IMR-90 (cell line): ENCODE measurements around the gene CLIC4. TPM values are rescaled to one million over a fixed set of nuclear protein-coding genes. Genes with fewer than 3 reads are reported as not detected.

Experiments used
- ATAC-seq: fragments of 200-7000 bp; cut with Tn5 transposase; 2 replicates; pipeline ENCODE4 v1.9.1; 2020; ENCODE audit warnings: low read depth, mild to moderate bottlenecking, moderate library complexity
- BruUV-seq: library from RNA; stranded (reverse); fragments of 400-500 nt; replicated peaks from 2 replicates; lab custom pipeline; 2021; lab: Mats Ljungman, UMichigan
- CTCF ChIA-PET: fragments of 300-600 bp; formaldehyde crosslinking; extraction: SDS; loops from one replicate; lab custom pipeline; 2021; ENCODE audit warnings: antibody characterized with exemption; lab: Yijun Ruan, JAX
- POLR2A ChIA-PET: fragments of 300-600 bp; sonication (Branson Sonifier 250); formaldehyde crosslinking; loops from one replicate; lab custom pipeline; 2022; ENCODE audit warnings: antibody characterized with exemption; ENCODE audit not compliant: unreplicated experiment; lab: Charles Lee
- DNase-seq: peaks from one replicate; pipeline ENCODE4 v3.0.0; 2013
- H2AFZ ChIP-seq: replicated peaks from 2 replicates; pipeline ENCODE3; 2013; ENCODE audit warnings: low read length, mild to moderate bottlenecking; ENCODE audit not compliant: poor library complexity
- H2AK5ac ChIP-seq: 2 replicates; pipeline ENCODE4 v1.6.1; 2013; ENCODE audit warnings: low read depth, low read length, inconsistent platforms
- H2AK9ac ChIP-seq: replicated peaks from 2 replicates; pipeline ENCODE3; 2013; ENCODE audit warnings: mild to moderate bottlenecking, low read depth, low read length, moderate library complexity; ENCODE audit not compliant: poor library complexity
- H2BK120ac ChIP-seq: 2 replicates; pipeline ENCODE4 v1.6.1; 2013; ENCODE audit warnings: low read depth, low read length, inconsistent platforms
- H2BK15ac ChIP-seq: 3 replicates; pipeline ENCODE4 v1.6.1; 2013; ENCODE audit warnings: low read depth, low read length, inconsistent platforms
- H2BK20ac ChIP-seq: 2 replicates; pipeline ENCODE4 v1.6.1; 2013; ENCODE audit warnings: low read depth, mild to moderate bottlenecking, inconsistent platforms, low read length, moderate library complexity
- H2BK5ac ChIP-seq: 2 replicates; pipeline ENCODE4 v1.6.1; 2013; ENCODE audit warnings: mild to moderate bottlenecking, low read depth, low read length, inconsistent platforms; ENCODE audit not compliant: poor library complexity, severe bottlenecking
- H3K14ac ChIP-seq: replicated peaks from 2 replicates; pipeline ENCODE4 v1.6.1; 2013; ENCODE audit warnings: low read depth, low read length, inconsistent platforms
- H3K18ac ChIP-seq: 2 replicates; pipeline ENCODE4 v1.6.1; 2013; ENCODE audit warnings: low read depth, low read length, control low read depth
- H3K23ac ChIP-seq: 2 replicates; pipeline ENCODE4 v1.6.1; 2013; ENCODE audit warnings: low read depth, low read length, inconsistent platforms
- H3K27ac ChIP-seq: 2 replicates; pipeline ENCODE4 v1.5.1; 2013; ENCODE audit warnings: mild to moderate bottlenecking, control low read depth, low read length; ENCODE audit not compliant: insufficient read depth
- H3K27me3 ChIP-seq: 2 replicates; pipeline ENCODE4 v1.6.1; 2013; ENCODE audit warnings: low read length; ENCODE audit not compliant: control insufficient read depth, insufficient read depth
- H3K36me3 ChIP-seq: 2 replicates; pipeline ENCODE4 v1.6.1; 2013; ENCODE audit warnings: low read length, mixed read lengths; ENCODE audit not compliant: control insufficient read depth, insufficient read depth
- H3K4ac ChIP-seq: 2 replicates; pipeline ENCODE4 v1.6.1; 2013; ENCODE audit warnings: low read depth, low read length, inconsistent platforms
- H3K4me1 ChIP-seq: 2 replicates; pipeline ENCODE4 v1.6.1; 2013; ENCODE audit warnings: low read length, mixed read lengths; ENCODE audit not compliant: control insufficient read depth, insufficient read depth
- H3K4me2 ChIP-seq: 2 replicates; pipeline ENCODE4 v1.6.1; 2013; ENCODE audit warnings: low read depth, mild to moderate bottlenecking, control low read depth, low read length, moderate library complexity
- H3K4me3 ChIP-seq: 2 replicates; pipeline ENCODE4 v1.5.1; 2013; ENCODE audit warnings: low read depth, mild to moderate bottlenecking, control low read depth, low read length, moderate library complexity; ENCODE audit not compliant: insufficient read depth
- H3K56ac ChIP-seq: 2 replicates; pipeline ENCODE4 v1.6.1; 2013; ENCODE audit warnings: low read length, inconsistent platforms; ENCODE audit not compliant: insufficient read depth; ENCODE audit errors: extremely low read depth
- H3K79me1 ChIP-seq, 2 experiments: 2 replicates each; pipeline ENCODE4 v1.6.1; 2013; ENCODE audit warnings: low read length in 2 of 2, inconsistent platforms in 1 of 2, low read depth in 1 of 2
- H3K9ac ChIP-seq: 2 replicates; pipeline ENCODE4 v1.6.1; 2013; ENCODE audit warnings: low read depth, low read length, control low read depth
- H3K9me1 ChIP-seq: 2 replicates; pipeline ENCODE4 v1.6.1; 2013; ENCODE audit warnings: low read length, inconsistent platforms; ENCODE audit not compliant: insufficient read depth
- H3K9me3 ChIP-seq: 2 replicates; pipeline ENCODE4 v1.6.1; 2013; ENCODE audit warnings: low read length; ENCODE audit not compliant: control insufficient read depth, insufficient read depth
- H4K20me1 ChIP-seq: 2 replicates; pipeline ENCODE4 v1.6.1; 2013; ENCODE audit warnings: low read length, inconsistent platforms; ENCODE audit not compliant: insufficient read depth
- H4K5ac ChIP-seq: 2 replicates; pipeline ENCODE4 v1.6.1; 2013; ENCODE audit warnings: mild to moderate bottlenecking, low read depth, low read length, control low read depth
- H4K8ac ChIP-seq, 2 experiments: 2 replicates each; pipeline ENCODE4 v1.6.1; 2013; ENCODE audit warnings: low read depth in 2 of 2, low read length in 2 of 2, control low read depth in 1 of 2, inconsistent platforms in 1 of 2
- H4K91ac ChIP-seq: 2 replicates; pipeline ENCODE4 v1.6.1; 2013; ENCODE audit warnings: low read depth, low read length, inconsistent platforms; ENCODE audit not compliant: insufficient read depth
- BHLHE40 ChIP-seq: fragments of 150-350 bp; IDR thresholded peaks from 2 replicates; pipeline ENCODE4 v1.6.1; 2016; ENCODE audit warnings: mild to moderate bottlenecking, low read depth, low read length
- CEBPB ChIP-seq: IDR thresholded peaks from 2 replicates; pipeline ENCODE4 v1.6.1; 2012; ENCODE audit warnings: low read depth, low read length, improper control_type of control experiment
- CHD1 ChIP-seq: IDR thresholded peaks from 2 replicates; pipeline ENCODE4 v1.6.1; 2012; ENCODE audit warnings: low read depth, low read length, improper control_type of control experiment
- FOS ChIP-seq: fragments of 150-350 bp; IDR thresholded peaks from 2 replicates; pipeline ENCODE4 v1.6.1; 2016; ENCODE audit warnings: low read depth, low read length
- MAFK ChIP-seq: IDR thresholded peaks from 2 replicates; pipeline ENCODE4 v1.6.1; 2012; ENCODE audit warnings: low read depth, low read length, improper control_type of control experiment
- MAZ ChIP-seq: IDR thresholded peaks from 2 replicates; pipeline ENCODE4 v1.6.1; 2012; ENCODE audit warnings: low read depth, mild to moderate bottlenecking, low read length, improper control_type of control experiment, moderate library complexity, borderline replicate concordance
- MXI1 ChIP-seq: IDR thresholded peaks from 2 replicates; pipeline ENCODE4 v1.6.1; 2012; ENCODE audit warnings: low read depth, mild to moderate bottlenecking, low read length, moderate library complexity, borderline replicate concordance
- NFE2L2 ChIP-seq: fragments of 150-350 bp; IDR thresholded peaks from 2 replicates; pipeline ENCODE4 v1.6.1; 2016; ENCODE audit warnings: low read depth, mild to moderate bottlenecking, low read length
- POLR2A ChIP-seq: IDR thresholded peaks from 2 replicates; pipeline ENCODE4 v1.6.1; 2012; ENCODE audit warnings: mild to moderate bottlenecking, low read depth, low read length
- RAD21 ChIP-seq: IDR thresholded peaks from 2 replicates; pipeline ENCODE4 v1.6.1; 2012; ENCODE audit warnings: low read length, improper control_type of control experiment
- RCOR1 ChIP-seq: IDR thresholded peaks from 2 replicates; pipeline ENCODE4 v1.6.1; 2012; ENCODE audit warnings: mild to moderate bottlenecking, low read length, improper control_type of control experiment; ENCODE audit not compliant: insufficient replicate concordance
- RFX5 ChIP-seq: IDR thresholded peaks from 2 replicates; pipeline ENCODE4 v1.8.0; 2012; ENCODE audit warnings: low read depth, mild to moderate bottlenecking, low read length, moderate library complexity
- SMC3 ChIP-seq: fragments of 150-350 bp; IDR thresholded peaks from 2 replicates; pipeline ENCODE4 v1.6.1; 2016; ENCODE audit warnings: low read depth, mild to moderate bottlenecking, antibody characterized with exemption, low read length, moderate library complexity
- WGBS, 2 experiments: methylation state at CpG; one replicate each; pipeline versions ENCODE4 v1.1.5 to v1.1.7; 2013; ENCODE audit warnings: missing lambda C conversion rate in 2 of 2; ENCODE audit not compliant: insufficient read length in 1 of 2; ENCODE audit errors: extremely low coverage in 2 of 2; 5-methylcytosine and 5-hydroxymethylcytosine counted together
- dilution Hi-C: fragments of 300-500 bp; cut with HindIII; formaldehyde crosslinking; loops from one replicate; pipeline ENCODE4 v1.14.3; 2018; ENCODE audit warnings: low sequenced_read_pairs; ENCODE audit not compliant: unreplicated experiment
- in situ Hi-C: fragments of 300-500 bp; cut with MboI; formaldehyde crosslinking; loops from 3 replicates; pipeline ENCODE4 v1.14.3; 2019; ENCODE audit warnings: low sequenced_read_pairs, inconsistent platforms, mixed read lengths
- intact Hi-C: fragments of 100-400 bp; cut with micrococcal nuclease; formaldehyde crosslinking; loops from 2 replicates; pipeline ENCODE4 v1.10.0; 2022
- polyA plus RNA-seq, 3 experiments: library from polyadenylated mRNA; depleted of rRNA; stranded (reverse); fragments of >200 nt; gene quantifications; 2 replicates each; pipeline ENCODE4 v1.2.3, GENCODE V29; 2012; ENCODE audit warnings: low replicate concordance in 1 of 3
- total RNA-seq: library from RNA; depleted of rRNA; stranded (reverse); fragments of >200 nt; gene quantifications from 2 replicates; pipeline ENCODE4 v1.2.3, GENCODE V29; 2012
- TF ChIP-seq, protein P1 (sequence below): fragments of 150-350 bp; IDR thresholded peaks from 2 replicates; pipeline ENCODE4 v1.6.1; 2016; ENCODE audit warnings: low read depth, mild to moderate bottlenecking, low read length, moderate library complexity, borderline replicate concordance
- TF ChIP-seq, protein P2 (sequence below): conservative IDR thresholded peaks from 2 replicates; pipeline ENCODE4 v1.5.1; 2012; ENCODE audit warnings: mild to moderate bottlenecking, low read depth, low read length, improper control_type of control experiment
- TF ChIP-seq, protein P3 (sequence below): fragments of 150-350 bp; IDR thresholded peaks from 2 replicates; pipeline ENCODE4 v1.6.1; 2017; ENCODE audit warnings: mild to moderate bottlenecking, antibody characterized with exemption, low read length, low read depth

Gene CLIC4
- total and polyA plus RNA-seq, 2 of the 4 experiments (the other 2 are of a cell fraction), result 242 to 392 TPM

DNA sequence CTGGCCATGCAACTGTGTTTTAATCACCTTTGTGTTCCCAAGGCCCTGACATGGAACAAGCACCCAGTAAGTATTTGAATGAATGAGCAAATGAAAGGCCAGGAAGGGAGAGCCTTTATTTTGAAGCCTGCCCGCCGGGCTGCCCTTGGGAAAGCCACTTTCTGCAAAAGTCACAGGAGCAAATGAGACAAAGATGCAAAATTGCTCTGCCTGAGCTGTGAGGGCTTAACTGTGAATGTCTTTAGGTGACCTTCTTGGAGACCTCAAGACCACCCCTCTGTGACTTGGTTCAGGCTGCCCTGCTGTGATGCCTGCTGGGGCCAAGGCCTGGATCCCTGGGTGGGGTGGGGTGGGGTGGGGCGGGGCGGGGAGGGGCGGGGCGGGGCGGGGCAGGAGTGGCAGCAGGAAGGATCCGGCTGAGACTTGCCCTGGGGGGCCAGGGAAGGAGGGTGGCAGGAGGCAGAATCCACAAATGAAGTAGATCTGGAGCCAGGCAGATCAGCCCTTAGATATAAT is 130.8 kb downstream of the CLIC4 start:
- Histone ChIP-seq H3K9me3 (no peaks in the 10 kb centered on the region; the same call in 1 of the 2 replicates), H3K79me1 (no peaks in the 10 kb centered on the region), H3K36me3 (no peaks in the 10 kb centered on the region), H2BK5ac (no peak overlapping the region), H3K4ac (no peak overlapping the region), H4K91ac (no peak overlapping the region), H3K4me3 (no peak overlapping the region), H3K56ac (no peak overlapping the region), H3K14ac (no peak overlapping the region), H3K4me1 (peaks cover 2% of the 10 kb centered on the region; the same call in 1 of the 2 replicates), H3K27me3 (peaks cover 42% of the 10 kb centered on the region), H2AFZ (no peak overlapping the region), H3K23ac (no peak overlapping the region), H3K9ac (no peak overlapping the region), H2BK120ac (no peak overlapping the region), H2BK15ac (no peak overlapping the region), H3K9me1 (no peaks in the 10 kb centered on the region), H4K20me1 (no peaks in the 10 kb centered on the region), H4K5ac (no peak overlapping the region), H3K27ac (no peak overlapping the region), H2BK20ac (no peak overlapping the region), H2AK9ac (no peak overlapping the region), H3K18ac (no peak overlapping the region), H4K8ac (no peak overlapping the region), H2AK5ac (no peak overlapping the region), H3K4me2 (no peak overlapping the region)
- no CpG with 5 or more reads among the region's 8 CpGs for WGBS, 2 experiments
- dilution Hi-C loops (no loop called here), in situ Hi-C loops (no loop called here), intact Hi-C loops (no loop called here)
- no TSS peak for BruUV-seq
- no peak for TF ChIP-seq POLR2A
- TF ChIP-seq FOS, result no peak
- TF ChIP-seq CHD1, result no peak
- TF ChIP-seq MXI1, result no peak
- TF ChIP-seq, protein P1, sequence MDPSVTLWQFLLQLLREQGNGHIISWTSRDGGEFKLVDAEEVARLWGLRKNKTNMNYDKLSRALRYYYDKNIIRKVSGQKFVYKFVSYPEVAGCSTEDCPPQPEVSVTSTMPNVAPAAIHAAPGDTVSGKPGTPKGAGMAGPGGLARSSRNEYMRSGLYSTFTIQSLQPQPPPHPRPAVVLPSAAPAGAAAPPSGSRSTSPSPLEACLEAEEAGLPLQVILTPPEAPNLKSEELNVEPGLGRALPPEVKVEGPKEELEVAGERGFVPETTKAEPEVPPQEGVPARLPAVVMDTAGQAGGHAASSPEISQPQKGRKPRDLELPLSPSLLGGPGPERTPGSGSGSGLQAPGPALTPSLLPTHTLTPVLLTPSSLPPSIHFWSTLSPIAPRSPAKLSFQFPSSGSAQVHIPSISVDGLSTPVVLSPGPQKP, result no peak
- no peak for TF ChIP-seq RFX5
- TF ChIP-seq, protein P2, sequence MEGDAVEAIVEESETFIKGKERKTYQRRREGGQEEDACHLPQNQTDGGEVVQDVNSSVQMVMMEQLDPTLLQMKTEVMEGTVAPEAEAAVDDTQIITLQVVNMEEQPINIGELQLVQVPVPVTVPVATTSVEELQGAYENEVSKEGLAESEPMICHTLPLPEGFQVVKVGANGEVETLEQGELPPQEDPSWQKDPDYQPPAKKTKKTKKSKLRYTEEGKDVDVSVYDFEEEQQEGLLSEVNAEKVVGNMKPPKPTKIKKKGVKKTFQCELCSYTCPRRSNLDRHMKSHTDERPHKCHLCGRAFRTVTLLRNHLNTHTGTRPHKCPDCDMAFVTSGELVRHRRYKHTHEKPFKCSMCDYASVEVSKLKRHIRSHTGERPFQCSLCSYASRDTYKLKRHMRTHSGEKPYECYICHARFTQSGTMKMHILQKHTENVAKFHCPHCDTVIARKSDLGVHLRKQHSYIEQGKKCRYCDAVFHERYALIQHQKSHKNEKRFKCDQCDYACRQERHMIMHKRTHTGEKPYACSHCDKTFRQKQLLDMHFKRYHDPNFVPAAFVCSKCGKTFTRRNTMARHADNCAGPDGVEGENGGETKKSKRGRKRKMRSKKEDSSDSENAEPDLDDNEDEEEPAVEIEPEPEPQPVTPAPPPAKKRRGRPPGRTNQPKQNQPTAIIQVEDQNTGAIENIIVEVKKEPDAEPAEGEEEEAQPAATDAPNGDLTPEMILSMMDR, result no peak
- no peak for TF ChIP-seq NFE2L2
- TF ChIP-seq BHLHE40, result no peak
- TF ChIP-seq SMC3, result no peak
- TF ChIP-seq RCOR1, result no peak
- no peak for TF ChIP-seq MAZ
- TF ChIP-seq MAFK, result no peak
- no peak for TF ChIP-seq CEBPB
- TF ChIP-seq, protein P3, sequence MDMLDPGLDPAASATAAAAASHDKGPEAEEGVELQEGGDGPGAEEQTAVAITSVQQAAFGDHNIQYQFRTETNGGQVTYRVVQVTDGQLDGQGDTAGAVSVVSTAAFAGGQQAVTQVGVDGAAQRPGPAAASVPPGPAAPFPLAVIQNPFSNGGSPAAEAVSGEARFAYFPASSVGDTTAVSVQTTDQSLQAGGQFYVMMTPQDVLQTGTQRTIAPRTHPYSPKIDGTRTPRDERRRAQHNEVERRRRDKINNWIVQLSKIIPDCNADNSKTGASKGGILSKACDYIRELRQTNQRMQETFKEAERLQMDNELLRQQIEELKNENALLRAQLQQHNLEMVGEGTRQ, result no peak
- TF ChIP-seq RAD21, result no peak
- ChIA-PET POLR2A (no interaction called here), CTCF (no interaction called here)
- no peak for ATAC-seq
- DNase-seq, result no peak
